Measurements from ENCODE around the gene COQ10B. TPM values are rescaled to one million over a fixed set of nuclear protein-coding genes. Genes with fewer than 3 reads are reported as not detected.

COQ10B gene
- total RNA-seq, 2 experiments from 2014 or later, result 9.7 to 13.3 TPM

DNA sequence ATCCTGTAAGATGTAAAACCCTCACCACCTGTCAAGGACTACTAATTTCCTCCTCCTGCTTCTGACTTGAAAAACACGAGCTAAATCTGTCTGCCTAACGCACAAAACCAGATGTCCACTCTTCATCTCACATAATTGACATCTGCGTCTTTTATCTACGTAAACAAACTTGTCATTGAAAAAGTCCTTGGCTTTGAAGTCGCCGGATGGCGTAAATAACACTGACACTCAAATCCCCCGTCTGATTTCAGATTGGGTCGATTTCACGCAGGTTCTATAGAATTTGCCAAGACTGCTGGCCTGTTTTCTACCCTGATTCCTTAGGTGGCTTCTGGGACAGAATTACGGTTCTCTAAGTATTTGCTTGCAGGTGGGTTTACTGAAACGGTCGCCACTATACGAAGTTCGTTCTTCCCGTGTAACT, 62.0 kb downstream of the COQ10B start:
- intact Hi-C loops (cut with DNase I, micrococcal nuclease), result loop anchor here (1.0 to 5.0 kb wide), 7 partner anchors 15 to 588 kb away; partner anchors contain the start of genes COQ10B (in 2 of the 2), HSPE1 (in 2 of the 2), MARS2 (in 2 of the 2) and ANKRD44 (in 1 of the 2)
- H3K9me3 Mint-ChIP-seq (ENCODE audit: low read depth), result peaks cover under 1% of the 10 kb centered on the region
- DNase-seq (no peak), ATAC-seq (no peak)
- peaks cover 18% of the 10 kb centered on the region for H3K4me1 Mint-ChIP-seq
- H3K4me3 Mint-ChIP-seq, result peak overlapping the region; percentile 94
- ChIA-PET POLR2A (interaction anchor here (0.5 to 2.8 kb wide), 8 partner anchors 9 to 241 kb away, joined by 3 to 23 read pairs (median 4); partner anchors contain the start of genes HSPD1, HSPE1 and SF3B1), CTCF (interaction anchor here (0.9 to 3.0 kb wide), 3 partner anchors 10 to 76 kb away, joined by 3 to 11 read pairs (median 4); no protein-coding TSS in a partner anchor)
- H3K27me3 Mint-ChIP-seq, result no peaks in the 10 kb centered on the region
- H3K36me3 Mint-ChIP-seq (ENCODE audit: low read depth), result peaks cover 7% of the 10 kb centered on the region
- peak overlapping the region; percentile 96 for H3K27ac Mint-ChIP-seq

DNA sequence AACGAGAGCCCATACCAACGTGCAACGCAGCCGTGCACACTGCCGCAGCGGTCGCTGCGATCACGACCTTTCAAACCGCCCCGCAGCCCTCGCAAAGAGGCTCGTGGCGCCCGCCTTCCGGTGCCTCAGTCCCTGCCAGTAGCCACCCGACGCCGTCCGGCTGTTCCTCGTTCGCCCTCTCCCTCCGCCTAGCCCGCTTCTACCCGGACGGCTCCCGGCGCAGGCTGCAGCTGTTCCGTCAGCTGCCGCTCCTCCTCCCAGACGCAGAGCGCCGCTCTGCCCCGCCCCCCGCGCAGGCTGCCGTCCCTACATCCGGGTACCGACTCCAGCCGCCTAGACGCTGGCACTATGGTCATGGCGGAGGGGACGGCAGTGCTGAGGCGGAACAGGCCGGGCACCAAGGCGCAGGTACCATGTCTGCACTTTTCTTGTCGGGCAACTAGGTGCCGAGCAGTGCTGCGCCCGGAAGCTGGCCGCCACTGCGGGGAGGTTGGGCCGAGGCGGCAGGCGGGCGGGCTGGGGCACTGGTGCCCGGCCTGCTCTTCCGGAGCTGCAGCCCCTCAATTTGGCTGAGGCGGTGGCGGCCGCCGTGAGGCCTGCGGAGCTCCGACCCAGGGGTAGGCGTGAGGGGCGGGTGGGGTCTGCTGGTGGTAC, 62.5 kb downstream of the COQ10B start, which contains the start of gene MOB4:
Gene MOB4, plus strand, starts transcription at position 328 of the 654 bp plus-strand sequence. Its CDS starts 21 bp downstream, at position 349.
- peak; percentile 97 for DNase-seq
- H3K36me3 Mint-ChIP-seq (ENCODE audit: low read depth), result peaks cover 9% of the 10 kb centered on the region
- ChIA-PET CTCF (interaction anchor here (1.2 to 3.0 kb wide), 2 partner anchors 11 to 14 kb away, joined by 4 to 11 read pairs; no protein-coding TSS in a partner anchor), POLR2A (interaction anchor here (0.5 to 2.8 kb wide), 10 partner anchors 9 to 240 kb away, joined by 3 to 23 read pairs (median 4); partner anchors contain the start of genes COQ10B, HSPD1, HSPE1 and SF3B1)
- H3K4me1 Mint-ChIP-seq, result peaks cover 21% of the 10 kb centered on the region
- intact Hi-C loops (cut with DNase I, micrococcal nuclease), result loop anchor here (1.0 to 5.0 kb wide), 8 partner anchors 16 to 589 kb away; partner anchors contain the start of genes COQ10B (in 2 of the 2), HSPE1 (in 2 of the 2), MARS2 (in 2 of the 2) and SF3B1 (in 2 of the 2)
- H3K27me3 Mint-ChIP-seq, result no peaks in the 10 kb centered on the region
- ATAC-seq, result peak; percentile 95
- peak within 1 kb of the TSS; percentile 96 for H3K27ac Mint-ChIP-seq
- H3K4me3 Mint-ChIP-seq, result peak within 1 kb of the TSS; percentile 94
- H3K9me3 Mint-ChIP-seq (ENCODE audit: low read depth), result peaks cover 3% of the 10 kb centered on the region

DNA sequence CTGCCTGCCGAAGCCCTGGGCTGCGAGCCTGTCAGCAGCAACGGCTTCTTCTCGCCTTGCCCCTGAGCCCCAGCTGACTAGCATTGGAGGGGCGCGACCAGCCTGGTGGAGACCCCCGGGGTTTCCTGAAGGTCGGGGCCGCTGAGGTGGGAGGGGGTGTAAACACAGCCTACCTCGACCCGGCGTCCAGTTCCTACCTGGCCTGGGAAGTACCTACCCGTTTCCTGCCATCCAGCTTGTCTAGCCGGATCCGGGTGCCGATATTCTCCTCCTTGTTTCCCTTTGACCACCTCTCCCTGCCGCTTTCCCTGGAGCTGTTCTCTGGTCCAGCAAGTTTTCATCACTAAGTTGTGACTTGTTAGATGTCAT, 63.0 kb downstream of the COQ10B start:
- ChIA-PET CTCF (interaction anchor here (0.9 to 3.0 kb wide), 3 partner anchors 10 to 17 kb away, joined by 3 to 11 read pairs (median 4); partner anchors contain the start of gene HSPD1), POLR2A (interaction anchor here (0.5 to 2.8 kb wide), 9 partner anchors 8 to 63 kb away, joined by 3 to 23 read pairs (median 3); partner anchors contain the start of genes COQ10B, HSPD1 and HSPE1)
- Mint-ChIP-seq H3K4me1 (peaks cover 24% of the 10 kb centered on the region), H3K4me3 (peak overlapping the region; percentile 94), H3K27ac (peak overlapping the region; percentile 91), H3K9me3 (ENCODE audit: low read depth) (peaks cover 6% of the 10 kb centered on the region), H3K27me3 (no peaks in the 10 kb centered on the region), H3K36me3 (ENCODE audit: low read depth) (peaks cover 14% of the 10 kb centered on the region)
- DNase-seq (peak; percentile 47), ATAC-seq (peak; percentile 3)
- intact Hi-C loops (cut with DNase I, micrococcal nuclease), result loop anchor here (1.0 to 5.0 kb wide), 4 partner anchors 81 to 589 kb away; partner anchors contain the start of genes SF3B1 (in 2 of the 2), ANKRD44 (in 1 of the 2), MARS2 (in 1 of the 2) and PGAP1 (in 1 of the 2)

DNA sequence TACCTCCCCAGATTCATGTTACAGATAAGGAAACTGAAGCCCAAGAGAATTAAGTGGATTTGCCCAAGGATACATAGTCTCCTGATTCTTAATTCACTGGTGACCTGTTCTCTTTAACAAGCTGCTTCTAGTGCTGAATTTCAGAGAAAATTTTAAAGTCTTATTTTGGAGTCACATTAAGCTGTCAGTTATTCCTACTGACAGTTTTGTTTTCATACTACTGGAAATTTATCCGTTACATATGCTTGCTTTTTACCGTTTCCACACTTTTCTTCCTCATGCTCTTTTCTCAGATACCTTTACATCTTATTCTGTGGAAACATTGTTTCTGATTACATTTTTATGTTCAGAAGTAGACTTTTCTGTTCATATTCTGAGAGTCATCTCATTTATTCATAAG, 63.8 kb downstream of the COQ10B start:
- ATAC-seq (no peak), DNase-seq (no peak)
- Mint-ChIP-seq H3K36me3 (ENCODE audit: low read depth) (peaks cover 19% of the 10 kb centered on the region), H3K9me3 (ENCODE audit: low read depth) (peaks cover 6% of the 10 kb centered on the region), H3K4me1 (peaks cover 27% of the 10 kb centered on the region), H3K27me3 (no peaks in the 10 kb centered on the region), H3K4me3 (peak overlapping the region; percentile 94), H3K27ac (peak overlapping the region; percentile 91)
- CTCF ChIA-PET, result interaction anchor here (0.9 to 3.0 kb wide), 3 partner anchors 11 to 18 kb away, joined by 3 to 11 read pairs (median 4); partner anchors contain the start of gene HSPD1
- intact Hi-C loops (cut with DNase I, micrococcal nuclease), result loop anchor here (5.0 kb wide), 3 partner anchors 190 to 590 kb away; partner anchors contain the start of genes ANKRD44 (in 1 of the 2), MARS2 (in 1 of the 2) and PGAP1 (in 1 of the 2)
- POLR2A ChIA-PET, result interaction anchor here (0.8 to 2.8 kb wide), 3 partner anchors 11 to 19 kb away, joined by 3 to 23 read pairs (median 3); partner anchors contain the start of genes HSPD1 and HSPE1

Other genes with a start within 250 kb of the COQ10B start
- 100 to 1,000 TPM; 122 to 181 TPM for gene ANKRD44, start 142.8 kb upstream of the COQ10B start, total RNA-seq
- 100 to 1,000 TPM; 262 to 277 TPM for gene SF3B1, start 18.5 kb upstream of the COQ10B start, total RNA-seq
- 1,000 to 10,000 TPM in 1 of 2 experiments, 100 to 1,000 TPM in 1; 872 to 1,138 TPM for gene HSPD1, start 46.3 kb downstream of the COQ10B start, total RNA-seq
- 100 to 1,000 TPM; 250 to 356 TPM for gene HSPE1, start 46.8 kb downstream of the COQ10B start, total RNA-seq
- gene MOB4, start 62.5 kb downstream of the COQ10B start, total RNA-seq, result 10 to 100 TPM; 10.8 to 17.1 TPM
- gene RFTN2, start 222.0 kb downstream of the COQ10B start, total RNA-seq, result not detected

Data from activated CD4-positive, alpha-beta T cell treated with anti-CD3 and anti-CD28 coated beads for 36 hours (primary cell).